Measurements from ENCODE around the gene MAD1L1.

MAD1L1 gene

DNA sequence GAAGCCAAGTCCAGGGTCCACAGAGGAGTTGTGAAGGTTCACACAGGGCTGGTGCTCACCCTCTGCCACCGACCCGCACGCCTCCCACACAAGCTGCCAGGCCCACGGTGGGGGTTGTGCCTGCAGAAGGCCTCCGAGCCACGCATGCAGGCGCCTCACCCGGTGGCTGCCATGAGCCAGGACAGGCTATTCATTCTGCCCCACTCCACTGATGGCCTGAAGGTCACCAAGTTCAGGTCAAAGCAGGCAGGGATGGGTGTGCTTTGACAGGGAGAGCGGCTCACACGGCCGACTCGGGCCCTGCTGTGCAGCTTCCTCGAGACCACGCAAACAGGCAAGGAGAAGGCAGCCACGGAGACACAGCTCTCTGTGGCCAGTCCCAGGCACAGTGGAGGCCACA, 143.9 kb downstream of the MAD1L1 start:
- H3K36me3 ChIP-seq (ENCODE audit: insufficient read depth, low read length): peaks cover 2% of the 10 kb centered on the region; the same call in 1 of the 2 replicates
- H3K9ac ChIP-seq (ENCODE audit: low read depth, low read length): no peak overlapping the region
- no peaks in the 10 kb centered on the region for H3K9me3 ChIP-seq (ENCODE audit: control insufficient read depth, insufficient read depth, low read length)
- no peaks in the 10 kb centered on the region for H3K4me1 ChIP-seq (ENCODE audit: insufficient read depth, low read length)

- peaks cover 2% of the 10 kb centered on the region; the same call in 1 of the 2 replicates for H3K36me3 ChIP-seq (ENCODE audit: insufficient read depth, low read length)
- H3K4me1 ChIP-seq (ENCODE audit: insufficient read depth, low read length): no peaks in the 10 kb centered on the region
- H3K9me3 ChIP-seq (ENCODE audit: control insufficient read depth, insufficient read depth, low read length): no peaks in the 10 kb centered on the region
- H3K9ac ChIP-seq (ENCODE audit: low read depth, low read length): no peak overlapping the region
Observed at GRCh38 chr7:2087744-2088143, 145.0 kb downstream of the MAD1L1 start.

GRCh38 chr7:2086229-2086628, 146.5 kb downstream of the MAD1L1 start:
- Histone ChIP-seq H3K9ac (ENCODE audit: low read depth, low read length) (no peak overlapping the region), H3K9me3 (ENCODE audit: control insufficient read depth, insufficient read depth, low read length) (no peaks in the 10 kb centered on the region), H3K36me3 (ENCODE audit: insufficient read depth, low read length) (peaks cover 2% of the 10 kb centered on the region; the same call in 1 of the 2 replicates), H3K4me1 (ENCODE audit: insufficient read depth, low read length) (no peaks in the 10 kb centered on the region)

- Histone ChIP-seq H3K36me3 (ENCODE audit: insufficient read depth, low read length) (peaks cover 1% of the 10 kb centered on the region; the same call in 1 of the 2 replicates), H3K9me3 (ENCODE audit: control insufficient read depth, insufficient read depth, low read length) (no peaks in the 10 kb centered on the region), H3K4me1 (ENCODE audit: insufficient read depth, low read length) (no peaks in the 10 kb centered on the region), H3K9ac (ENCODE audit: low read depth, low read length) (no peak overlapping the region)
Observed at GRCh38 chr7:2085804-2086203, 146.9 kb downstream of the MAD1L1 start.

DNA sequence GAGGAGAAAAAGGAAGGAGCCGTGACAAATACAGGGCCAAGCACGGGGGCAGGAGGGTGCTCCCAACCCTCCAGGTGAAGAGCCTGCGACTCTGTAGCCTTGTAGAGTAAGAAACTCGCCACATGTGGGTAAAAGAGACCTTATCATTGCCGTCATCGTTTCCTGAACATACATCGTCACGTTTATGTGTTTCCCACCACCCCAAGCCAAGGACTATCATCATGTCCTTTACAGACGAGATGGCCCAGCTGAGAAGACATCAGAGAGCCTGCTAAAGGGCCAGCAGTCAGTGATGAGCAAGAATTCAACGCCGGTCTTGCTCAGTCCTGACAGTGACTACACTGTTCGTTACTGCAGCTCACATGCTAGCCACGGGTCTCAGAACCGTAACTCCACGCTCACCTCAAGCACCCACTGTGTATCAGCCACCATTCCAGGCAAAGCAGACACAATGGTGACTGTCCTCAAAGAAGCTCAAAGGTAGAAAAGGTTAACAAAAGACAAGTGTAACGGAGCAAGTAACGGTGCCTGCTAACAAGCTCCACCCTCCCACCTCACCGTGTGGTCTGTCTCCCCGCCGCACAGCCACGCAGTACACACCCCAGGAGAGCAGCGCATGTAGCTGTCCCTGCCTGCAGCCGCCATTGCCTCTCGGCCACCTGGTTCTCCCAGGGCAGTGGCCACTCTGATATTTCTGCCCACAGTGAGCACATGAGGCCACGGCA, 147.8 kb downstream of the MAD1L1 start:
- H3K4me1 ChIP-seq (ENCODE audit: insufficient read depth, low read length): no peaks in the 10 kb centered on the region
- H3K36me3 ChIP-seq (ENCODE audit: insufficient read depth, low read length): no peaks in the 10 kb centered on the region
- H3K9me3 ChIP-seq (ENCODE audit: control insufficient read depth, insufficient read depth, low read length): no peaks in the 10 kb centered on the region
- no peak overlapping the region for H3K9ac ChIP-seq (ENCODE audit: low read depth, low read length)

- Histone ChIP-seq H3K9me3 (ENCODE audit: control insufficient read depth, insufficient read depth, low read length) (no peaks in the 10 kb centered on the region), H3K4me1 (ENCODE audit: insufficient read depth, low read length) (no peaks in the 10 kb centered on the region), H3K9ac (ENCODE audit: low read depth, low read length) (no peak overlapping the region), H3K36me3 (ENCODE audit: insufficient read depth, low read length) (no peaks in the 10 kb centered on the region)
Observed at GRCh38 chr7:2084331-2084730, 148.4 kb downstream of the MAD1L1 start.

GRCh38 chr7:2083362-2083761, 149.4 kb downstream of the MAD1L1 start:
- no peaks in the 10 kb centered on the region for H3K9me3 ChIP-seq (ENCODE audit: control insufficient read depth, insufficient read depth, low read length)
- no peaks in the 10 kb centered on the region for H3K36me3 ChIP-seq (ENCODE audit: insufficient read depth, low read length)
- H3K9ac ChIP-seq (ENCODE audit: low read depth, low read length): no peak overlapping the region
- no peaks in the 10 kb centered on the region for H3K4me1 ChIP-seq (ENCODE audit: insufficient read depth, low read length)

DNA sequence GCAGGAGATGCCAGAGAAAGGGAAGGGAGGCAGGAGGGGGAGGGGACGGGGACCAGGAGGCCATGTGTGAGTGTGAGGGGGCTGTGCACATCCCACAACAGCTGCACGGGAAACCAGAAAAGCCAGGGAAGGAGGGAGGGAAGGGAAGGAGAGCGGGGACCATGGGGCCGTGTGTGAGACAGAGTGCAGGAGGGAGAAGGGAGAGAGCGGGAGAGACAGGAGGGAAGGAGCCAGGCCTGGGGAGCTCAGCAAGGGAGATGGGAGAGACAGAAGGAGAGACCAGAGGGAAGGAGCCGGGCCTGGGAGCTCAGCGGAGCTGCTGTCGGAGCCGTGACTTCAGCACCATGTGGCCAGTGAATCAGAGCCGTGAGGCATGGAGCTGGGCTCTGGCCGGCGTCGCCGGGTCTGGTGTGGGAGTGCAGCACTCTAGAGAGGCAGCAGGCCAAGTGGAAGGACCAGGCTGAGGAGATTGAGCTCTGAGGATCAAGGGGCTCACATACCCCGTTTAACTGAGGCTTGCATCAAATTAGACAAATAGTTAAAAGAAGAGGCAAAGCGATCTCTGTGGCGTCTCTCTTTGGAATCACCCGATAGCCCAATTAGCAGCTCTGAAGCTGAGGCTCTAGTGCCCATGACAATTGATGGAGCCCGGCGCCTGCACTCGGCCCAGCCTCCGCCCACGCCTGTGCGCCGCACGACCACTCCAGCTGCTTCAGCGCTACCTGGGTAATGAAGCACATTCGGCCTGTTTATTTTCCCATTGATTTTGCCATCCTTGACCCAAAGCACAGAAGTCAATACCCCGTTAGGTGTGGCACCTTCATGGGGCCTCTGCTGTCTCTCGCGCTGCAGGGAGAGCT, 150.4 kb downstream of the MAD1L1 start:
- no peak overlapping the region for H3K9ac ChIP-seq (ENCODE audit: low read depth, low read length)
- H3K9me3 ChIP-seq (ENCODE audit: control insufficient read depth, insufficient read depth, low read length): no peaks in the 10 kb centered on the region
- H3K4me1 ChIP-seq (ENCODE audit: insufficient read depth, low read length): no peaks in the 10 kb centered on the region
- H3K36me3 ChIP-seq (ENCODE audit: insufficient read depth, low read length): no peaks in the 10 kb centered on the region

GRCh38 chr7:2081526-2082135, 151.1 kb downstream of the MAD1L1 start:
- Histone ChIP-seq H3K9me3 (ENCODE audit: control insufficient read depth, insufficient read depth, low read length) (no peaks in the 10 kb centered on the region), H3K4me1 (ENCODE audit: insufficient read depth, low read length) (no peaks in the 10 kb centered on the region), H3K36me3 (ENCODE audit: insufficient read depth, low read length) (no peaks in the 10 kb centered on the region), H3K9ac (ENCODE audit: low read depth, low read length) (no peak overlapping the region)

DNA sequence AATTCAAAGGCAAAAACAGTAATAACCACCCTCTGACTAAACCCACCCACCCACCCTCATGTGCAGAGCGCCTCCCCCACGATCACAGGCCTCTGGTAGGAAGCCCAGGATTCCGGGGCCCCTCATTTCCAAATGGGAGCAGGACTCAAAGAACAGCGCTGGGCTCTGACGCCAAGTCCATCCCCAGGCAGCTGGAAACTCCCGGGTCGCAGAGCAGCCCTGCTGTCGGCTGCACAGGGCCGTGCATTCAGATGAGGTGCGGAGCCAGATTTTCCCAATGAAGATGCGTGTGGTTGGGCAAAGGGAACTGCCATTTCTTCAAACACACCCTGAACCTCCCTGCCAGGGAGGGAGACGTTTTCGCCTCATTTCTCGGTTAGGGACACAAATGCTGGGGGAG, 152.3 kb downstream of the MAD1L1 start:
- Histone ChIP-seq H3K36me3 (ENCODE audit: insufficient read depth, low read length) (no peaks in the 10 kb centered on the region), H3K9ac (ENCODE audit: low read depth, low read length) (no peak overlapping the region), H3K9me3 (ENCODE audit: control insufficient read depth, insufficient read depth, low read length) (no peaks in the 10 kb centered on the region), H3K4me1 (ENCODE audit: insufficient read depth, low read length) (no peaks in the 10 kb centered on the region)

- Histone ChIP-seq H3K9me3 (ENCODE audit: control insufficient read depth, insufficient read depth, low read length) (no peaks in the 10 kb centered on the region), H3K9ac (ENCODE audit: low read depth, low read length) (no peak overlapping the region), H3K4me1 (ENCODE audit: insufficient read depth, low read length) (no peaks in the 10 kb centered on the region), H3K36me3 (ENCODE audit: insufficient read depth, low read length) (no peaks in the 10 kb centered on the region)
Observed at GRCh38 chr7:2080060-2080387, 152.7 kb downstream of the MAD1L1 start.

DNA sequence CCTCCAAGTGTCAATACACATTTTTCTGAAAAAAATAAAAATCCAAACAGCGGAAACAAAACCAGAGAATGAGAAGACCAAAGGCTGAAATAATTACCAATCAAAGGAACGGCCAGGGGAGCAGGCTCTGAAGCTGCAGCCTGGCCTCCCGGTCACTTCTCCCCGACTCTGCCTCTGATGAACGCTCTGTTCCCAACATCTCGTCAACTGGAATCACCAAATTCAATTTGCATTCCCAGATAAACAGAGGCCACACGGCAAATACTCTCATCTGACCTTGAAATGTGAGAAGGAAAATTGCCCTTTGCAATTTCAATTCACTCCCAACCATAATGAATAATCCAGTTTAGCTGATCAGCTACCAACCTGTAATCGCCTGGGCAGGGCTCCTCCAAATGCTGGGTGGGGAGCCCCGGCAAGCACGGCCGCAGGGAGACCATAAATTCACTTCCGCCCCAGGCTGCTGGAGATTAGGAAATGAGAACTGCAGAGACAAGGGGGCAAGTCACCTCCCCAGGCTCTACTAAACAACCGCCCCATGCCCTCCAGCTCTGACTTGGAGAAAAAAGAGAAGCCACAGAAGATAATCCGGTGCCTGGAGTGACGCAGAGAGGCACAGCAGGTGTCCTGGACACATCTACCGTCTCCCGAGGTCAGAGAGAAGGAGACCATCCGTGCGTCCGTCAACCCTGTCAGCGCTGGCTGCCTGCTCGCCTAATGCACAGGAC, 153.2 kb downstream of the MAD1L1 start:
- Histone ChIP-seq H3K9ac (ENCODE audit: low read depth, low read length) (no peak overlapping the region), H3K4me1 (ENCODE audit: insufficient read depth, low read length) (no peaks in the 10 kb centered on the region), H3K9me3 (ENCODE audit: control insufficient read depth, insufficient read depth, low read length) (no peaks in the 10 kb centered on the region), H3K36me3 (ENCODE audit: insufficient read depth, low read length) (no peaks in the 10 kb centered on the region)

GRCh38 chr7:2078899-2079298, 153.8 kb downstream of the MAD1L1 start:
- H3K9me3 ChIP-seq (ENCODE audit: control insufficient read depth, insufficient read depth, low read length): no peaks in the 10 kb centered on the region
- no peaks in the 10 kb centered on the region for H3K36me3 ChIP-seq (ENCODE audit: insufficient read depth, low read length)
- H3K4me1 ChIP-seq (ENCODE audit: insufficient read depth, low read length): no peaks in the 10 kb centered on the region
- no peak overlapping the region for H3K9ac ChIP-seq (ENCODE audit: low read depth, low read length)

GRCh38 chr7:2076649-2077064, 156.1 kb downstream of the MAD1L1 start:
- Histone ChIP-seq H3K9ac (ENCODE audit: low read depth, low read length) (no peak overlapping the region), H3K4me1 (ENCODE audit: insufficient read depth, low read length) (no peaks in the 10 kb centered on the region), H3K9me3 (ENCODE audit: control insufficient read depth, insufficient read depth, low read length) (no peaks in the 10 kb centered on the region), H3K36me3 (ENCODE audit: insufficient read depth, low read length) (no peaks in the 10 kb centered on the region)

Data from ES-I3 (cell line).